Ovary (tissue), 3 donors: ENCODE data around the gene NLK.

Experiments used
- EP300 ChIP-seq: sonication (generic); formaldehyde crosslinking; IDR thresholded peaks from one replicate; pipeline ENCODE4 v1.6.1; 2017; ENCODE audit warnings: antibody characterized with exemption
- POLR2A ChIP-seq: fragments of 450-650 bp; IDR thresholded peaks from one replicate; pipeline ENCODE4 v1.6.1; 2017; ENCODE audit warnings: antibody characterized with exemption, mild to moderate bottlenecking, moderate library complexity
- TF ChIP-seq, protein P1 (sequence below), 3 donors: fragments of 450-650 bp in 2 of 3; fragments of 200-600 bp in 1 of 3; IDR thresholded peaks; one replicate each; pipeline versions ENCODE4 v1.5.1 to v1.8.0; 2016 to 2022; ENCODE audit warnings: antibody characterized with exemption in 3 of 3, mild to moderate bottlenecking in 1 of 3
- donor health status: DM: no; HTN: no; CAD: no.

DNA sequence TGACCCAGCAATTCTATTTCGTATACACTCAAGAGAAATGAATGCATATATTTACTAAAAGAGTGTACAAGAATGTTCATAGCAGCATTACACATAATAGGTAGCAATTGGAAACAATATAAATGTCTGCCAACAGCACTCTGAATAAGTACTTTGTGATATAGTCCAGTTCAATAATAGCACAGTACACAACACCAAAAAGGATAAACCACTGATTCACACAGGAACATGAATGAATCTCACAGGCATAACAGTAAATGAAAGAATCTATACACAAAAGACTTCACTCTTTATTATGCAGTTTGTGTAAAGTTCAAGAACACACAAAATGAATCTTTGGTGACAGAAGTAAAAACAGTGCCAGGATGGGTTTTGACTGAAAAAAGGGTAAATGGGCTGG, 86.3 kb downstream of the NLK start:
- TF ChIP-seq, protein P1, sequence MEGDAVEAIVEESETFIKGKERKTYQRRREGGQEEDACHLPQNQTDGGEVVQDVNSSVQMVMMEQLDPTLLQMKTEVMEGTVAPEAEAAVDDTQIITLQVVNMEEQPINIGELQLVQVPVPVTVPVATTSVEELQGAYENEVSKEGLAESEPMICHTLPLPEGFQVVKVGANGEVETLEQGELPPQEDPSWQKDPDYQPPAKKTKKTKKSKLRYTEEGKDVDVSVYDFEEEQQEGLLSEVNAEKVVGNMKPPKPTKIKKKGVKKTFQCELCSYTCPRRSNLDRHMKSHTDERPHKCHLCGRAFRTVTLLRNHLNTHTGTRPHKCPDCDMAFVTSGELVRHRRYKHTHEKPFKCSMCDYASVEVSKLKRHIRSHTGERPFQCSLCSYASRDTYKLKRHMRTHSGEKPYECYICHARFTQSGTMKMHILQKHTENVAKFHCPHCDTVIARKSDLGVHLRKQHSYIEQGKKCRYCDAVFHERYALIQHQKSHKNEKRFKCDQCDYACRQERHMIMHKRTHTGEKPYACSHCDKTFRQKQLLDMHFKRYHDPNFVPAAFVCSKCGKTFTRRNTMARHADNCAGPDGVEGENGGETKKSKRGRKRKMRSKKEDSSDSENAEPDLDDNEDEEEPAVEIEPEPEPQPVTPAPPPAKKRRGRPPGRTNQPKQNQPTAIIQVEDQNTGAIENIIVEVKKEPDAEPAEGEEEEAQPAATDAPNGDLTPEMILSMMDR (IDR thresholded peaks at IDR 0.05), result no peak
- TF ChIP-seq POLR2A (no peak), EP300 (no peak)
